Measurements from ENCODE around the gene ZNF280C.

DNA sequence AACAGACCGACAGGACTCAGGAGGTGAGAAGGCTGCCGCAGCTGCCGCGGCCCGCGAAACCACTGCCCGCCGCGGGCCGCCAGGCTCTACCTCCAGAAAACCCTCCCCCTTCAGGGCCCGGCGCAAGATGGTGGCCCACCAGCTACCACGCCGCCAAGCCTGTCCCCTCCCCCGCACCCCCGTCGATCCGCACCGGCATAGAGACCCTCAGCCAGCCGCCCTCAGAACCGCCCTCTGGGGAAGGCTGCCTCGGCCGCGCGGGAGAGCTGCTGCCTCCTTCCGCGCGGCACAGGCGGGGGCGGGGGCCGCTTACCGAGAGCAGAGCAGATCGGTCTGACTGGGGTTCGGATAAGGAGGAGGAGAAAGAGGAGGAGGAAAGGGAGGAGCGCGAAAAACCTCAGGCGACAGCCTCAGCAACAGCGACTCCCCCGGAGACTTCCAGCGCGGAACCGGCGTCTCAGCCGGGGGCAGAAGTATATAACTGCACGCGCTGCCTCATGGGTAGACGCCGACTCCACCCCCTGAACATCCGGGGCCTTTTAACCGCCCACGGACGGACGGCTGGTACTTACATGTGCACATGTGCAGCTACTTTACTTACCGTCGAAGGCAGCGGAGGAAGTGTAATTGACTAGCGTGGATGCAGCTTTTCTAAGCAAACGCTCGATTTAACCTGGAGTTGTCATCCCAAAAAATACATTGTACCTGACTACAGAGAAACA, at the start of gene ZNF280C:
- TF ChIP-seq ZNF709 (CRISPR knock-in tag; IDR thresholded peaks at IDR 0.05) (no peak), ZBTB20 (CRISPR knock-in tag; IDR thresholded peaks at IDR 0.05; ENCODE audit: borderline replicate concordance, low read depth) (no peak), LCORL (IDR thresholded peaks at IDR 0.05) (no peak), LCORL (CRISPR knock-in tag; IDR thresholded peaks at IDR 0.05) (no peak), DMAP1 (CRISPR knock-in tag; IDR thresholded peaks at IDR 0.05) (peak; percentile 57; the same call in 1 of the 2 replicates), XRCC5 (optimal IDR thresholded peaks at IDR 0.05; ENCODE audit: low read length) (peak; percentile 40), FOXA3 (CRISPR knock-in tag; IDR thresholded peaks at IDR 0.05) (no peak), EZH2 (conservative IDR thresholded peaks at IDR 0.05; ENCODE audit: low read depth, low read length) (no peak), POLR2A (IDR thresholded peaks at IDR 0.05; ENCODE audit: insufficient read depth in 1 of 2, low read depth in 2 of 2, low read length in 2 of 2) (peak; percentile 93 to 96), KDM5A (IDR thresholded peaks at IDR 0.05; ENCODE audit: borderline replicate concordance, low read length) (no peak), ELF4 (CRISPR knock-in tag; IDR thresholded peaks at IDR 0.05; ENCODE audit: borderline replicate concordance) (no peak), CEBPB (IDR thresholded peaks at IDR 0.05; ENCODE audit: borderline replicate concordance, low read depth, low read length) (no peak)
- TF ChIP-seq, protein P1, sequence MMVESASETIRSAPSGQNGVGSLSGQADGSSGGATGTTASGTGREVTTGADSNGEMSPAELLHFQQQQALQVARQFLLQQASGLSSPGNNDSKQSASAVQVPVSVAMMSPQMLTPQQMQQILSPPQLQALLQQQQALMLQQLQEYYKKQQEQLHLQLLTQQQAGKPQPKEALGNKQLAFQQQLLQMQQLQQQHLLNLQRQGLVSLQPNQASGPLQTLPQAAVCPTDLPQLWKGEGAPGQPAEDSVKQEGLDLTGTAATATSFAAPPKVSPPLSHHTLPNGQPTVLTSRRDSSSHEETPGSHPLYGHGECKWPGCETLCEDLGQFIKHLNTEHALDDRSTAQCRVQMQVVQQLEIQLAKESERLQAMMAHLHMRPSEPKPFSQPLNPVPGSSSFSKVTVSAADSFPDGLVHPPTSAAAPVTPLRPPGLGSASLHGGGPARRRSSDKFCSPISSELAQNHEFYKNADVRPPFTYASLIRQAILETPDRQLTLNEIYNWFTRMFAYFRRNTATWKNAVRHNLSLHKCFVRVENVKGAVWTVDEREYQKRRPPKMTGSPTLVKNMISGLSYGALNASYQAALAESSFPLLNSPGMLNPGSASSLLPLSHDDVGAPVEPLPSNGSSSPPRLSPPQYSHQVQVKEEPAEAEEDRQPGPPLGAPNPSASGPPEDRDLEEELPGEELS (CRISPR knock-in tag; IDR thresholded peaks at IDR 0.05) = 0 out of 2 replicates have a peak, but pooled peaks have one; percentile 29
- TF ChIP-seq, protein P2, sequence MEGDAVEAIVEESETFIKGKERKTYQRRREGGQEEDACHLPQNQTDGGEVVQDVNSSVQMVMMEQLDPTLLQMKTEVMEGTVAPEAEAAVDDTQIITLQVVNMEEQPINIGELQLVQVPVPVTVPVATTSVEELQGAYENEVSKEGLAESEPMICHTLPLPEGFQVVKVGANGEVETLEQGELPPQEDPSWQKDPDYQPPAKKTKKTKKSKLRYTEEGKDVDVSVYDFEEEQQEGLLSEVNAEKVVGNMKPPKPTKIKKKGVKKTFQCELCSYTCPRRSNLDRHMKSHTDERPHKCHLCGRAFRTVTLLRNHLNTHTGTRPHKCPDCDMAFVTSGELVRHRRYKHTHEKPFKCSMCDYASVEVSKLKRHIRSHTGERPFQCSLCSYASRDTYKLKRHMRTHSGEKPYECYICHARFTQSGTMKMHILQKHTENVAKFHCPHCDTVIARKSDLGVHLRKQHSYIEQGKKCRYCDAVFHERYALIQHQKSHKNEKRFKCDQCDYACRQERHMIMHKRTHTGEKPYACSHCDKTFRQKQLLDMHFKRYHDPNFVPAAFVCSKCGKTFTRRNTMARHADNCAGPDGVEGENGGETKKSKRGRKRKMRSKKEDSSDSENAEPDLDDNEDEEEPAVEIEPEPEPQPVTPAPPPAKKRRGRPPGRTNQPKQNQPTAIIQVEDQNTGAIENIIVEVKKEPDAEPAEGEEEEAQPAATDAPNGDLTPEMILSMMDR (CRISPR knock-in tag; IDR thresholded peaks at IDR 0.05) = peak; percentile 46
